SK-N-MC (cell line): ENCODE data around the gene HAGH.

Source experiments
- EZH2 ChIP-seq: fragments of 200-600 bp; sonication (generic); IDR thresholded peaks from one replicate; pipeline ENCODE4 v1.6.1; 2017; ENCODE audit warnings: antibody characterized with exemption
- POLR2AphosphoS5 ChIP-seq: IDR thresholded peaks from 2 replicates; pipeline ENCODE4 v1.6.1; 2012; ENCODE audit warnings: mild to moderate bottlenecking, low read depth, low read length, borderline replicate concordance

- peak; percentile 72 for TF ChIP-seq POLR2AphosphoS5
- TF ChIP-seq EZH2, result no peak
Measured at GRCh38 chr16:1826691-1827573, at the start of gene HAGH, which contains the start of gene FAHD1.
